ENCODE results near the gene C20orf202.

GRCh38 chr20:1207293-1207878, 4.1 kb downstream of the C20orf202 start:
- TF ChIP-seq CTCF (IDR thresholded peaks at IDR 0.05; ENCODE audit: low read depth, low read length) (no peak), POLR2A (IDR thresholded peaks at IDR 0.05; ENCODE audit: extremely low read depth, insufficient read length) (no peak), MAX (IDR thresholded peaks at IDR 0.05; ENCODE audit: low read depth, low read length) (no peak), MYC (IDR thresholded peaks at IDR 0.05; ENCODE audit: low read depth, low read length) (no peak)

All from NB4 (cell line).